ENCODE data around the gene PTPRK. TPM values are rescaled to one million over a fixed set of nuclear protein-coding genes. Genes with fewer than 3 reads are reported as not detected.

PTPRK gene
- total RNA-seq, 2 experiments from 2014 or later: 0.50 to 0.53 TPM

- DNase-seq: no peak
- no peak overlapping the region for H3K4me3 Mint-ChIP-seq
- no peaks in the 10 kb centered on the region for H3K36me3 Mint-ChIP-seq (ENCODE audit: low read depth)
- no peaks in the 10 kb centered on the region for H3K4me1 Mint-ChIP-seq
- POLR2A ChIA-PET: no interaction called here
- H3K27ac Mint-ChIP-seq: no peak overlapping the region
- H3K27me3 Mint-ChIP-seq: peaks cover 10% of the 10 kb centered on the region
- H3K9me3 Mint-ChIP-seq: no peaks in the 10 kb centered on the region
- CTCF ChIA-PET: no interaction called here
Observed at GRCh38 chr6:128509709-128510108, 10.7 kb downstream of the PTPRK start.

GRCh38 chr6:128508588-128509296 is 11.7 kb downstream of the PTPRK start:
- ChIA-PET CTCF (no interaction called here), POLR2A (no interaction called here)
- H3K27me3 Mint-ChIP-seq: peaks cover 5% of the 10 kb centered on the region
- no peak for DNase-seq
- H3K27ac Mint-ChIP-seq: no peak overlapping the region
- H3K4me1 Mint-ChIP-seq: no peaks in the 10 kb centered on the region
- no peaks in the 10 kb centered on the region for H3K9me3 Mint-ChIP-seq
- no peaks in the 10 kb centered on the region for H3K36me3 Mint-ChIP-seq (ENCODE audit: low read depth)
- H3K4me3 Mint-ChIP-seq: no peak overlapping the region

DNA sequence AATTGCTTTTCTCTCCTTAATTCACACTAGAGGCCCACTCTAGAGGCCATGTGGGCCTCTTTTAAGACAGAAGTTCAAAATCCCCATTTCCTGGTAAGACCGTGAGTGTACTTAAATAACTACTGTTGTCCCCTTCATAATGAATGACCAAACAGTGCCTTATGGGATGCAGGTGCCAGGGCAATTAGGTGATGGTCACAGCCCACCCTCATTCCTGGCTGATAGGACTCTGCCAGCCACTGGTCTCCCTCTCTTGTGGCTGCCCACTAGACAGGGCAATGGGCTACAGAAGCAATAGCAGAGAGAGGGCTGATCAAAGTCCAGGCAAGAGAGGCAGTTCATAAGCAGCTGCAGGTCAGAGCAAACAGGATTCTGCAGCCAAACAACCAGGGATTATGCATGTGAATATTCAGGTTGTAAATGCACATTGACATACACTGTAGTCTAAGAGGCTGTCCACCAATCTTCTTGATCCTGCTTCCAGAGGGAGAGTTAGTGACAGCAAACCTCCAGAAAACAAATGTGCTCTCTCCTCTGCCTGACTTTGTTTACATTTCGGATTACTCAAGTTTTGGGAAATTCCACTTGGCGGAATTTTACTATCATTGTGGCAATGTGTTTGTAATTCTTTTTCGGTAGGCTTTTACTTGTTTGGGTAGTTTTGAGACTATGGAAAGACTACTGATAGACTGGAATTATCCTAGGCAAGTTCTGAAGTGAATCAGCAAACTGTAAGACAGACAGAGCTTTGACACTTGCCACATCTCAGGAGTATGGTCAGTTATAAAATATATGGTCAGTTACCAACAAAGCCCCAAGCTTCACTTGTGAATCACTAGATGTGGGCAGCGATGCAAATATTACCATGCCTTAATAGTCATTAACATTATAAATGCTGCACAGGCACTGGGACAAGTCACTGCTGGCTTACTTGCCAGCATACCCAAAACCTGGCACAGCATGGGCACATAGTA is 12.8 kb downstream of the PTPRK start:
- Mint-ChIP-seq H3K4me1 (no peaks in the 10 kb centered on the region), H3K27me3 (peaks cover 4% of the 10 kb centered on the region), H3K9me3 (no peaks in the 10 kb centered on the region), H3K36me3 (ENCODE audit: low read depth) (no peaks in the 10 kb centered on the region), H3K27ac (no peak overlapping the region), H3K4me3 (no peak overlapping the region)
- POLR2A ChIA-PET: no interaction called here
- CTCF ChIA-PET: no interaction called here
- no peak for DNase-seq

GRCh38 chr6:128505603-128506002 is 14.8 kb downstream of the PTPRK start:
- Mint-ChIP-seq H3K27ac (no peak overlapping the region), H3K4me3 (no peak overlapping the region), H3K36me3 (ENCODE audit: low read depth) (no peaks in the 10 kb centered on the region), H3K4me1 (no peaks in the 10 kb centered on the region), H3K9me3 (no peaks in the 10 kb centered on the region), H3K27me3 (no peaks in the 10 kb centered on the region)
- ChIA-PET POLR2A (no interaction called here), CTCF (no interaction called here)
- no peak for DNase-seq

GRCh38 chr6:128504003-128504654 is 16.3 kb downstream of the PTPRK start:
- H3K4me1 Mint-ChIP-seq: no peaks in the 10 kb centered on the region
- DNase-seq: no peak
- H3K27ac Mint-ChIP-seq: no peak overlapping the region
- ChIA-PET POLR2A (no interaction called here), CTCF (no interaction called here)
- no peaks in the 10 kb centered on the region for H3K36me3 Mint-ChIP-seq (ENCODE audit: low read depth)
- no peak overlapping the region for H3K4me3 Mint-ChIP-seq
- H3K9me3 Mint-ChIP-seq: no peaks in the 10 kb centered on the region
- no peaks in the 10 kb centered on the region for H3K27me3 Mint-ChIP-seq

GRCh38 chr6:128500749-128501600 is 19.4 kb downstream of the PTPRK start:
- Mint-ChIP-seq H3K27me3 (peaks cover 1% of the 10 kb centered on the region), H3K27ac (no peak overlapping the region), H3K9me3 (no peaks in the 10 kb centered on the region), H3K36me3 (ENCODE audit: low read depth) (no peaks in the 10 kb centered on the region), H3K4me3 (no peak overlapping the region), H3K4me1 (no peaks in the 10 kb centered on the region)
- DNase-seq: no peak
- ChIA-PET CTCF (no interaction called here), POLR2A (interaction anchor here (0.8 kb wide), 1 partner anchor 27 kb away, joined by 3 read pairs; no protein-coding TSS in a partner anchor)

- Mint-ChIP-seq H3K9me3 (no peaks in the 10 kb centered on the region), H3K36me3 (ENCODE audit: low read depth) (no peaks in the 10 kb centered on the region), H3K27ac (no peak overlapping the region), H3K27me3 (peaks cover 8% of the 10 kb centered on the region), H3K4me3 (no peak overlapping the region), H3K4me1 (no peaks in the 10 kb centered on the region)
- POLR2A ChIA-PET: no interaction called here
- CTCF ChIA-PET: interaction anchor here (1.4 kb wide), 1 partner anchor 21 kb away, joined by 5 read pairs; the partner anchor contains the start of gene PTPRK
- no peak for DNase-seq
Observed at GRCh38 chr6:128500014-128500413, 20.4 kb downstream of the PTPRK start.

GRCh38 chr6:128499079-128499731 is 21.2 kb downstream of the PTPRK start:
- Mint-ChIP-seq H3K4me1 (no peaks in the 10 kb centered on the region), H3K27ac (no peak overlapping the region), H3K4me3 (no peak overlapping the region), H3K9me3 (no peaks in the 10 kb centered on the region), H3K36me3 (ENCODE audit: low read depth) (no peaks in the 10 kb centered on the region), H3K27me3 (peaks cover 8% of the 10 kb centered on the region)
- POLR2A ChIA-PET: no interaction called here
- no peak for DNase-seq
- CTCF ChIA-PET: interaction anchor here (1.4 kb wide), 1 partner anchor 21 kb away, joined by 5 read pairs; the partner anchor contains the start of gene PTPRK

- H3K27me3 Mint-ChIP-seq: peaks cover 11% of the 10 kb centered on the region
- H3K27ac Mint-ChIP-seq: no peak overlapping the region
- no peak overlapping the region for H3K4me3 Mint-ChIP-seq
- no peak for DNase-seq
- ChIA-PET POLR2A (no interaction called here), CTCF (no interaction called here)
- H3K36me3 Mint-ChIP-seq (ENCODE audit: low read depth): no peaks in the 10 kb centered on the region
- no peaks in the 10 kb centered on the region for H3K9me3 Mint-ChIP-seq
- H3K4me1 Mint-ChIP-seq: no peaks in the 10 kb centered on the region
Observed at GRCh38 chr6:128498234-128498633, 22.2 kb downstream of the PTPRK start.

DNA sequence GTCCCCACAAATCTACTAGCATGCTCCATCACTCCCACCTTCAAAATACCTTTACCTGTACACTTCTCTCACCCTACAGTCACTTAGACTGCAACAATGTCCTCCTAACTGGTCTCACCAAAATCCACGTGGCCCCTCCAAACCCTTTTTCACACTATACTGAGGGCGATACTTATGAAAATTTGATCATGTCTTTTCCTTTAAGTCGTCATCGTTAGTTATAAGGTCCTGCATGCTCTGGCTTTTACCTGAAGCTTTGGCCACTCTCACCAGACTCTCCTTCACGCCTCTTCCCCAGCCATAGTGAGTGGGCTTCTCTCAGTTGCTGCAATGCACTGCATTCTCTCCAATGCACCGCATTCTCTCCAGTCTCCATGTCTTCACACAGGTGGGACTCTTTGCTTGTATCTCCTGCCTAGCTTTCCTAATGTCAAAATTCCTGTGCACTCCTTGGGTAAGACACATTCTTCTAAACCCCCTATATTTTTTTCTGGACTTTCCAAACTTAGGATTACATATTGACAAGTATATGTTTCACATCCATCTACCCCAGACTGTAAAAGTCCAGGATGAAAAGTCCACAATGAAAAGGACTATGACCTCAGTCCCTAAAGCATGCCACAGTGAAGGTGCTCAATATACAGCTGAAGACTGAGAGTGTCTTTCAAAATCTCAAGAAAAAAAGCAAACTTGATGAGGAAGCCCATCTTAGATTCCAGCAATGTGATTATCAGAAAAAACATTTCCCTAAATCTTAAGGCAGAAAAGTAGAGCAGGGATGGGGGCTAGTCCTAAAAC is 24.7 kb downstream of the PTPRK start:
- POLR2A ChIA-PET: no interaction called here
- no peaks in the 10 kb centered on the region for H3K4me1 Mint-ChIP-seq
- peaks cover 11% of the 10 kb centered on the region for H3K27me3 Mint-ChIP-seq
- no peaks in the 10 kb centered on the region for H3K36me3 Mint-ChIP-seq (ENCODE audit: low read depth)
- no peak overlapping the region for H3K4me3 Mint-ChIP-seq
- DNase-seq: no peak
- no peaks in the 10 kb centered on the region for H3K9me3 Mint-ChIP-seq
- CTCF ChIA-PET: no interaction called here
- H3K27ac Mint-ChIP-seq: no peak overlapping the region

DNA sequence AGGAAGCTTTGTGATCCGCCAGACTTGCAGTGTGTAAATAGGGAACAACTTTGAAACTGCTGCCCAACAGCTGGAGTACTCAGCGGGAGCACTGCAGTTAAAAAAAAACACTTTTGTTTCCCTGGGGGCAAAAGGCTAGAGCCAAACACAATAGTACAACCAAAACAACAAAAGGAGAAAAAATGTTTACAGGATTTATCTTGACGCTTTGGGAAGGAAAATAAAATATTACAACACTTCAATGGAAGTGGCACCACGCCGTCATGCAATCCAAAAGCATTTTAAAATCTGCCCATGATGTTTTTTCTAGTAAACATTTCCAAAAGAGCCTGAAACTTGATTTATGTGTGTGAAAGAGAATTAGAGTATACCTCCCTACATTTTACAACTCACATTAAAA is 26.0 kb downstream of the PTPRK start:
- H3K27me3 Mint-ChIP-seq: peaks cover 11% of the 10 kb centered on the region
- no peak for DNase-seq
- no peaks in the 10 kb centered on the region for H3K36me3 Mint-ChIP-seq (ENCODE audit: low read depth)
- H3K9me3 Mint-ChIP-seq: no peaks in the 10 kb centered on the region
- CTCF ChIA-PET: interaction anchor here (0.7 kb wide), 1 partner anchor 774 kb away, joined by 3 read pairs; no protein-coding TSS in a partner anchor
- H3K27ac Mint-ChIP-seq: no peak overlapping the region
- H3K4me3 Mint-ChIP-seq: no peak overlapping the region
- POLR2A ChIA-PET: no interaction called here
- H3K4me1 Mint-ChIP-seq: no peaks in the 10 kb centered on the region

GRCh38 chr6:128493877-128494276 is 26.5 kb downstream of the PTPRK start:
- Mint-ChIP-seq H3K4me1 (no peaks in the 10 kb centered on the region), H3K4me3 (no peak overlapping the region), H3K27ac (no peak overlapping the region), H3K9me3 (no peaks in the 10 kb centered on the region), H3K36me3 (ENCODE audit: low read depth) (no peaks in the 10 kb centered on the region), H3K27me3 (peaks cover 11% of the 10 kb centered on the region)
- ChIA-PET CTCF (interaction anchor here (0.7 kb wide), 1 partner anchor 774 kb away, joined by 3 read pairs; no protein-coding TSS in a partner anchor), POLR2A (no interaction called here)
- no peak for DNase-seq

All from activated CD4-positive, alpha-beta memory T cell treated with anti-CD3 and anti-CD28 coated beads, Interleukin-2, amount 10 ng/mL, durations not matched to agents 7 days and 5 days (primary cell).